H1 (cell line): Measurements from ENCODE around the gene GIPR. TPM values are rescaled to one million over a fixed set of nuclear protein-coding genes. Genes with fewer than 3 reads are reported as not detected.

Experiments used
- CTCF ChIA-PET: fragments of 300-600 bp; sonication (Branson Sonifier 250); formaldehyde crosslinking; loops from one replicate; lab custom pipeline; 2021; ENCODE audit not compliant: partially characterized antibody; lab: Charles Lee
- POLR2A ChIA-PET: fragments of 300-600 bp; sonication (Branson Sonifier 250); formaldehyde crosslinking; loops from one replicate; lab custom pipeline; 2021; ENCODE audit warnings: inconsistent platforms; ENCODE audit not compliant: partially characterized antibody; lab: Charles Lee
- DNase-seq, 2 experiments: peaks; one replicate each; pipeline versions ENCODE4 v3.0.0 to v3.0.0-alpha.2; 2010 to 2022; ENCODE audit warnings: low spot score in 2 of 2, low read depth in 1 of 2, mixed read lengths in 1 of 2
- FAIRE-seq: peaks from 2 replicates; lab custom pipeline; 2011; peaks lifted over from hg19 to GRCh38; lab: Jason Lieb, UNC
- H2AFZ ChIP-seq: 2 replicates; pipeline ENCODE4 v1.8.1; 2012; ENCODE audit warnings: low read length, inconsistent platforms
- H2AK5ac ChIP-seq: 2 replicates; pipeline ENCODE4 v1.6.1; 2013; ENCODE audit warnings: low read depth, low read length
- H2BK120ac ChIP-seq: replicated peaks from 2 replicates; pipeline ENCODE3; 2013; ENCODE audit warnings: low read depth, low read length, inconsistent platforms
- H2BK12ac ChIP-seq: 2 replicates; pipeline ENCODE4 v1.6.1; 2013; ENCODE audit warnings: low read depth, low read length
- H2BK15ac ChIP-seq: 2 replicates; pipeline ENCODE4 v1.6.1; 2013; ENCODE audit warnings: low read length
- H2BK20ac ChIP-seq: 2 replicates; pipeline ENCODE4 v1.6.1; 2013; ENCODE audit warnings: low read length
- H2BK5ac ChIP-seq: 2 replicates; pipeline ENCODE4 v1.6.1; 2013; ENCODE audit warnings: low read depth, low read length
- H3K14ac ChIP-seq: 2 replicates; pipeline ENCODE4 v1.6.1; 2013; ENCODE audit warnings: inconsistent platforms; ENCODE audit not compliant: insufficient read length
- H3K18ac ChIP-seq: 2 replicates; pipeline ENCODE4 v1.6.1; 2013; ENCODE audit warnings: low read length; ENCODE audit errors: extremely low read depth
- H3K23ac ChIP-seq: 2 replicates; pipeline ENCODE4 v1.6.1; 2013; ENCODE audit warnings: inconsistent platforms; ENCODE audit not compliant: insufficient read length
- H3K23me2 ChIP-seq: 2 replicates; pipeline ENCODE4 v1.6.1; 2013; ENCODE audit warnings: low read depth, low read length
- H3K27ac ChIP-seq: 2 replicates; pipeline ENCODE4 v1.6.1; 2011; ENCODE audit warnings: low read depth, low read length, inconsistent platforms
- H3K27me3 ChIP-seq, 4 experiments: replicated peaks in 1 of 4; 1 replicate in 1 of 4; 2 replicates in 3 of 4; pipeline versions ENCODE4 v1.6.1 to v1.8.1; 2011 to 2013; ENCODE audit warnings: low read length in 3 of 4, mild to moderate bottlenecking in 3 of 4, inconsistent platforms in 2 of 4, mixed read lengths in 2 of 4, moderate library complexity in 1 of 4; ENCODE audit not compliant: control insufficient read depth in 3 of 4, insufficient read depth in 3 of 4; ENCODE audit errors: extremely low read depth in 1 of 4
- H3K36me3 ChIP-seq, 4 experiments: 2 replicates each; pipeline versions ENCODE4 v1.6.1 to v1.8.1; 2011 to 2013; ENCODE audit warnings: mild to moderate bottlenecking in 4 of 4, low read length in 3 of 4, moderate library complexity in 2 of 4, control low read depth in 1 of 4, inconsistent platforms in 1 of 4; ENCODE audit not compliant: insufficient read depth in 4 of 4, control insufficient read depth in 2 of 4
- H3K4ac ChIP-seq: replicated peaks from 2 replicates; pipeline ENCODE3; 2013; ENCODE audit warnings: low read length, low read depth, mixed read lengths, inconsistent platforms; ENCODE audit not compliant: insufficient read length
- H3K4me1 ChIP-seq, 4 experiments: replicated peaks in 1 of 4; 1 replicate in 1 of 4; 2 replicates in 3 of 4; pipeline versions ENCODE4 v1.6.1 to v1.8.1; 2011 to 2013; ENCODE audit warnings: low read length in 3 of 4, inconsistent platforms in 2 of 4, mixed read lengths in 1 of 4; ENCODE audit not compliant: insufficient read depth in 4 of 4, control insufficient read depth in 3 of 4
- H3K4me2 ChIP-seq, 2 experiments: 2 replicates each; pipeline versions ENCODE4 v1.6.1 to v1.8.1; 2011 to 2013; ENCODE audit warnings: low read depth in 2 of 2, low read length in 2 of 2, control low read depth in 1 of 2, inconsistent platforms in 1 of 2, mild to moderate bottlenecking in 1 of 2; ENCODE audit not compliant: insufficient read depth in 1 of 2
- H3K4me3 ChIP-seq, 4 experiments: fragments of 200-600, 300-600 bp in 1 of 4; sonication (generic), shearing (Covaris generic), sonication (Bioruptor Twin) in 1 of 4; 2 replicates each; pipeline versions ENCODE4 v1.5.1 to v1.8.1; 2011 to 2016; ENCODE audit warnings: low read length in 4 of 4, low read depth in 3 of 4, control low read depth in 2 of 4, inconsistent platforms in 2 of 4, mild to moderate bottlenecking in 2 of 4, mixed read lengths in 1 of 4, moderate library complexity in 1 of 4; ENCODE audit not compliant: insufficient read depth in 2 of 4; ENCODE audit errors: extremely low read depth in 1 of 4
- H3K56ac ChIP-seq: replicated peaks from 2 replicates; pipeline ENCODE3; 2013; ENCODE audit warnings: low read depth, mild to moderate bottlenecking, mixed read lengths, low read length, inconsistent platforms; ENCODE audit not compliant: insufficient read length
- H3K79me1 ChIP-seq: 2 replicates; pipeline ENCODE4 v1.6.1; 2013; ENCODE audit warnings: low read depth, low read length, control low read depth
- H3K79me2 ChIP-seq, 2 experiments: 2 replicates each; pipeline versions ENCODE4 v1.6.1 to v1.8.1; 2012 to 2013; ENCODE audit warnings: low read length in 2 of 2, mild to moderate bottlenecking in 2 of 2, inconsistent platforms in 1 of 2; ENCODE audit not compliant: insufficient read depth in 2 of 2, control insufficient read depth in 1 of 2
- H3K9ac ChIP-seq, 4 experiments: replicated peaks in 1 of 4; 1 replicate in 1 of 4; 2 replicates in 3 of 4; pipeline versions ENCODE4 v1.6.1 to v1.8.1; 2011 to 2013; ENCODE audit warnings: low read depth in 3 of 4, low read length in 3 of 4, control low read depth in 2 of 4, mild to moderate bottlenecking in 2 of 4, moderate library complexity in 2 of 4, inconsistent platforms in 1 of 4; ENCODE audit errors: extremely low read depth in 1 of 4
- H3K9me3 ChIP-seq, 2 experiments: 2 replicates each; pipeline versions ENCODE4 v1.6.1 to v1.8.1; 2012 to 2013; ENCODE audit warnings: mild to moderate bottlenecking in 2 of 2, moderate library complexity in 2 of 2, control low read depth in 1 of 2, inconsistent platforms in 1 of 2, low read depth in 1 of 2, low read length in 1 of 2, mixed read lengths in 1 of 2; ENCODE audit not compliant: insufficient read depth in 2 of 2
- H4K20me1 ChIP-seq, 2 experiments: replicated peaks in 1 of 2; 2 replicates each; pipeline versions ENCODE3 to v1.8.1; 2011 to 2013; ENCODE audit warnings: inconsistent platforms in 2 of 2, low read length in 2 of 2, mild to moderate bottlenecking in 1 of 2; ENCODE audit not compliant: insufficient read depth in 2 of 2, control insufficient read depth in 1 of 2
- H4K5ac ChIP-seq: 2 replicates; pipeline ENCODE4 v1.6.1; 2013; ENCODE audit warnings: low read length, low read depth, mixed read lengths, inconsistent platforms; ENCODE audit not compliant: insufficient read length
- H4K8ac ChIP-seq: 2 replicates; pipeline ENCODE4 v1.8.0; 2013; ENCODE audit warnings: mild to moderate bottlenecking, moderate library complexity, low read length, inconsistent platforms; ENCODE audit not compliant: insufficient read depth; ENCODE audit errors: extremely low read depth
- H4K91ac ChIP-seq: replicated peaks from 2 replicates; pipeline ENCODE3; 2013; ENCODE audit warnings: low read length, mixed read lengths, inconsistent platforms; ENCODE audit not compliant: insufficient read length
- ASH2L ChIP-seq: fragments of 200-600, 300-600 bp; sonication (generic); IDR thresholded peaks from one replicate; pipeline ENCODE4 v1.7.1; 2017; ENCODE audit warnings: low read length
- CEBPB ChIP-seq: IDR thresholded peaks from 2 replicates; pipeline ENCODE4 v1.6.1; 2012; ENCODE audit warnings: low read depth, low read length
- CHD2 ChIP-seq: IDR thresholded peaks from 2 replicates; pipeline ENCODE4 v1.6.1; 2012; ENCODE audit warnings: low read length, improper control_type of control experiment
- CTBP2 ChIP-seq: IDR thresholded peaks from 2 replicates; pipeline ENCODE4 v1.7.0; 2011; ENCODE audit warnings: borderline replicate concordance, mild to moderate bottlenecking, moderate library complexity, mixed read lengths, low read length; ENCODE audit not compliant: insufficient read depth, insufficient read length
- GABPA ChIP-seq: IDR thresholded peaks from 2 replicates; pipeline ENCODE4 v1.6.1; 2011; ENCODE audit warnings: mild to moderate bottlenecking, low read length, moderate library complexity, borderline replicate concordance; ENCODE audit not compliant: insufficient read depth
- RNF2 ChIP-seq: fragments of 200-900, 300-1000 bp; sonication (generic); IDR thresholded peaks from 2 replicates; pipeline ENCODE4 v1.7.1; 2016; ENCODE audit warnings: borderline replicate concordance, low read depth, mild to moderate bottlenecking, antibody characterized with exemption, low read length; ENCODE audit not compliant: poor library complexity, severe bottlenecking; ENCODE audit errors: missing control alignments
- SIRT6 ChIP-seq: IDR thresholded peaks from one replicate; pipeline ENCODE4 v1.7.1; 2012; ENCODE audit warnings: low read length, inconsistent platforms
- SP1 ChIP-seq: IDR thresholded peaks from 2 replicates; pipeline ENCODE4 v1.6.1; 2011; ENCODE audit warnings: low read depth, low read length
- TEAD4 ChIP-seq: IDR thresholded peaks from 2 replicates; pipeline ENCODE4 v1.6.1; 2012; ENCODE audit warnings: low read depth, low read length, inconsistent platforms, mixed read lengths
- ZNF274 ChIP-seq: IDR thresholded peaks from 2 replicates; pipeline ENCODE4 v1.7.0; 2012; ENCODE audit warnings: low read length, borderline replicate concordance; ENCODE audit errors: extremely low read depth
- WGBS, 2 experiments: shearing (Covaris generic) in 1 of 2; methylation state at CpG; one replicate each; pipeline versions ENCODE4 v1.1.6 to v1.1.7; 2013 to 2015; ENCODE audit warnings: low lambda C conversion rate in 2 of 2, mixed read lengths in 2 of 2, inconsistent platforms in 1 of 2, low coverage in 1 of 2, missing lambda C conversion rate in 1 of 2; ENCODE audit not compliant: insufficient replicate concordance in 2 of 2, insufficient coverage in 1 of 2, insufficient read length in 1 of 2; ENCODE audit errors: extremely low coverage in 1 of 2, missing lambda C conversion rate in 1 of 2; 5-methylcytosine and 5-hydroxymethylcytosine counted together
- polyA plus RNA-seq, 7 experiments: library from polyadenylated mRNA; depleted of rRNA in 3 of 7; stranded (reverse) in 5 of 7; unstranded in 2 of 7; fragments of >200 nt in 5 of 7; fragments of 200-250 nt in 2 of 7; gene quantifications; 1 replicate in 5 of 7; 2 replicates in 1 of 7; 4 replicates in 1 of 7; pipeline versions ENCODE4 v1.2.1 to v1.2.3, GENCODE V29; 2011 to 2013; ENCODE audit warnings: missing spikeins in 2 of 7, mixed read lengths in 2 of 7
- total RNA-seq: library from RNA; stranded (reverse); fragmentation: NEBNext Ultra II Directional; extraction: Animal tissue kit (Norgen Biotek cat#: 25700); gene quantifications from 2 replicates; pipeline ENCODE4 v1.2.1, GENCODE V29; 2021

The GIPR gene
- total and polyA plus RNA-seq, 2 of the 8 experiments (the other 6 are each of a cell fraction or from before 2014, with no cell fraction given): 0.42 to 1.3 TPM

GRCh38 chr19:45710356-45711130, 42.5 kb downstream of the GIPR start:
- H2BK20ac ChIP-seq: no peak overlapping the region
- H3K36me3 ChIP-seq: peaks cover 0 to 19% (median 11%) of the 10 kb centered on the region in 4 experiments; a peak in 6 of 8 replicates
- 92% methylated on average over 10 of the region's 10 CpGs; no CpG with 5 or more reads in 1 of the 2 experiments for WGBS, 2 experiments
- DNase-seq (no peak), FAIRE-seq (no peak)
- TF ChIP-seq GABPA (no peak), RNF2 (no peak), SIRT6 (no peak), CHD2 (no peak), CTBP2 (no peak), ASH2L (no peak), SP1 (no peak), TEAD4 (no peak), CEBPB (no peak), ZNF274 (no peak)
- no peak overlapping the region for H3K56ac ChIP-seq
- no peak overlapping the region for H3K23ac ChIP-seq
- no peak overlapping the region for H2AK5ac ChIP-seq
- peaks cover 5% of the 10 kb centered on the region in 2 experiments for H4K20me1 ChIP-seq
- no peaks in the 10 kb centered on the region for H3K27me3 ChIP-seq
- no peak overlapping the region for H4K8ac ChIP-seq
- H2BK5ac ChIP-seq: no peak overlapping the region
- no peak overlapping the region for H2BK12ac ChIP-seq
- ChIA-PET CTCF (interaction anchor here (0.5 to 1.8 kb wide), 7 partner anchors 10 to 299 kb away, joined by 3 to 6 read pairs (median 3); no protein-coding TSS in a partner anchor), POLR2A (interaction anchor here (0.6 to 20.0 kb wide), 9 partner anchors 9 to 56 kb away, joined by 3 to 284 read pairs (median 4); partner anchors contain the start of genes MEIOSIN, QPCTL and SIX5)
- H3K79me2 ChIP-seq: peaks cover 4 to 20% of the 10 kb centered on the region in 2 experiments
- no peak overlapping the region for H3K4me3 ChIP-seq
- no peak overlapping the region for H3K9ac ChIP-seq
- H3K27ac ChIP-seq: no peak overlapping the region
- peaks cover 0 to 4% (median 2%) of the 10 kb centered on the region in 4 experiments; a peak in 2 of 7 replicates for H3K4me1 ChIP-seq
- H2AFZ ChIP-seq: no peak overlapping the region
- H4K5ac ChIP-seq: no peak overlapping the region
- H3K4ac ChIP-seq: no peak overlapping the region
- no peak overlapping the region for H3K14ac ChIP-seq
- no peak overlapping the region for H3K18ac ChIP-seq
- H3K23me2 ChIP-seq: no peaks in the 10 kb centered on the region
- H3K9me3 ChIP-seq: no peaks in the 10 kb centered on the region
- H3K4me2 ChIP-seq: no peak overlapping the region
- peaks cover 8% of the 10 kb centered on the region for H3K79me1 ChIP-seq
- H2BK120ac ChIP-seq: no peak overlapping the region
- no peak overlapping the region for H2BK15ac ChIP-seq
- no peak overlapping the region for H4K91ac ChIP-seq
